HepG2 (cell line): ENCODE data around the gene ST6GALNAC4. TPM values are rescaled to one million over a fixed set of nuclear protein-coding genes. Genes with fewer than 3 reads are reported as not detected.

Experiments used
- ATF7-NPFF ChIP-seq: sonication (generic); formaldehyde crosslinking; IDR thresholded peaks from 2 replicates; pipeline ENCODE4 v1.8.1; 2023; ENCODE audit warnings: mild to moderate bottlenecking, low read depth, missing genetic modification reagents, moderate library complexity
- CSRNP2 ChIP-seq: sonication (generic); formaldehyde crosslinking; conservative IDR thresholded peaks from 2 replicates; pipeline ENCODE4 v1.8.0; 2022; ENCODE audit warnings: low read depth, missing genetic modification reagents
- ESRRA ChIP-seq: sonication (generic); formaldehyde crosslinking; IDR thresholded peaks from 2 replicates; pipeline ENCODE4 v1.5.1; 2020; ENCODE audit warnings: mild to moderate bottlenecking, low read depth, missing genetic modification reagents
- IRF9 ChIP-seq: sonication (generic); formaldehyde crosslinking; IDR thresholded peaks from 2 replicates; pipeline ENCODE4 v1.8.0; 2022; ENCODE audit warnings: missing genetic modification reagents, mild to moderate bottlenecking, borderline replicate concordance
- MATR3 ChIP-seq: sonication (generic); formaldehyde crosslinking; IDR thresholded peaks from 2 replicates; pipeline ENCODE4 v1.4.0; 2020; ENCODE audit warnings: missing genetic modification reagents
- MXD3 ChIP-seq: IDR thresholded peaks from 2 replicates; pipeline ENCODE4 v1.6.1; 2016; ENCODE audit warnings: mild to moderate bottlenecking, missing biosample characterization, missing genetic modification reagents
- NFIB ChIP-seq: sonication (generic); formaldehyde crosslinking; IDR thresholded peaks from 2 replicates; pipeline ENCODE4 v1.9.0; 2021; ENCODE audit warnings: missing genetic modification reagents, mild to moderate bottlenecking, borderline replicate concordance
- PRDM10 ChIP-seq: sonication (generic); formaldehyde crosslinking; IDR thresholded peaks from 2 replicates; pipeline ENCODE4 v1.4.0; 2020; ENCODE audit warnings: low read depth, missing genetic modification reagents
- SRY ChIP-seq: sonication (generic); formaldehyde crosslinking; IDR thresholded peaks from 2 replicates; pipeline ENCODE4 v1.8.0; 2022; ENCODE audit warnings: mild to moderate bottlenecking, missing genetic modification reagents
- TFDP1 ChIP-seq: IDR thresholded peaks from 2 replicates; pipeline ENCODE4 v1.6.1; 2016; ENCODE audit warnings: missing compliant biosample characterization, missing genetic modification reagents, borderline replicate concordance
- THYN1 ChIP-seq: sonication (generic); formaldehyde crosslinking; IDR thresholded peaks from 2 replicates; pipeline ENCODE4 v1.8.1; 2023; ENCODE audit warnings: low read depth, mild to moderate bottlenecking, moderate library complexity, missing genetic modification reagents, borderline replicate concordance
- XBP1 ChIP-seq: sonication (generic); formaldehyde crosslinking; IDR thresholded peaks from 2 replicates; pipeline ENCODE4 v1.5.0; 2020; ENCODE audit warnings: missing genetic modification reagents
- YEATS2 ChIP-seq: sonication (generic); formaldehyde crosslinking; IDR thresholded peaks from 2 replicates; pipeline ENCODE4 v1.4.0; 2020; ENCODE audit warnings: missing genetic modification reagents, borderline replicate concordance
- ZMYM2 ChIP-seq: sonication (generic); formaldehyde crosslinking; IDR thresholded peaks from 2 replicates; pipeline ENCODE4 v1.8.0; 2022; ENCODE audit warnings: mild to moderate bottlenecking, missing genetic modification reagents
- ZMYM4 ChIP-seq: sonication (generic); formaldehyde crosslinking; IDR thresholded peaks from 2 replicates; pipeline ENCODE4 v1.8.1; 2023; ENCODE audit warnings: mild to moderate bottlenecking, missing genetic modification reagents
- ZNF691 ChIP-seq: sonication (generic); formaldehyde crosslinking; IDR thresholded peaks from 2 replicates; pipeline ENCODE4 v1.4.0; 2020; ENCODE audit warnings: missing genetic modification reagents, low read depth, mild to moderate bottlenecking, borderline replicate concordance
- ZNF7 ChIP-seq: IDR thresholded peaks from 2 replicates; pipeline ENCODE4 v1.6.1; 2016; ENCODE audit warnings: missing biosample characterization, missing genetic modification reagents
- ZNF879 ChIP-seq: sonication (generic); formaldehyde crosslinking; IDR thresholded peaks from 2 replicates; pipeline ENCODE4 v1.8.1; 2023; ENCODE audit warnings: missing genetic modification reagents
- polyA plus RNA-seq, 8 experiments: library from polyadenylated mRNA; depleted of rRNA in 3 of 8; stranded (reverse) in 7 of 8; unstranded in 1 of 8; fragments of >200 nt; fragmentation: Illumina TruSeq in 4 of 8; extraction: Trizol in 4 of 8; gene quantifications; 2 replicates each; pipeline versions ENCODE4 v1.2.1 to v1.2.3, GENCODE V29; 2011 to 2016; ENCODE audit warnings: low read depth in 4 of 8, missing spikeins in 1 of 8, mixed read lengths in 1 of 8; ENCODE audit not compliant: insufficient read depth in 1 of 8
- total RNA-seq, 5 experiments: library from RNA; depleted of rRNA; stranded (reverse); fragments of >200 nt; fragmentation: Illumina TruSeq; extraction: Trizol; gene quantifications; 2 replicates each; pipeline ENCODE4 v1.2.3, GENCODE V29; 2016; ENCODE audit warnings: low read depth in 1 of 5

Gene ST6GALNAC4
- total and polyA plus RNA-seq, 2 of the 13 experiments (the other 11 are each of a cell fraction or from before 2014, with no cell fraction given), result 18.8 to 27.7 TPM

GRCh38 chr9:127877566-127877998, 39.3 kb downstream of the ST6GALNAC4 start, which contains the start of gene AK1 (continued):
- TF ChIP-seq PRDM10 (CRISPR knock-in tag) (no peak), ZNF879 (CRISPR knock-in tag) (no peak), ZNF7 (CRISPR knock-in tag) (no peak), ESRRA (CRISPR knock-in tag) (0 out of 2 replicates have a peak, but pooled peaks have one; percentile 26), IRF9 (CRISPR knock-in tag) (0 out of 2 replicates have a peak, but pooled peaks have one; percentile 64), ZMYM4 (CRISPR knock-in tag) (peak; percentile 37; the same call in 1 of the 2 replicates), ATF7-NPFF (no peak; the same call in 1 of the 2 replicates), THYN1 (CRISPR knock-in tag) (no peak), XBP1 (CRISPR knock-in tag) (no peak), ZNF691 (CRISPR knock-in tag) (peak; percentile 35; the same call in 1 of the 2 replicates), ZMYM2 (CRISPR knock-in tag) (no peak), TFDP1 (peak; percentile 80; the same call in 1 of the 2 replicates), MXD3 (CRISPR knock-in tag) (0 out of 2 replicates have a peak, but pooled peaks have one; percentile 57), NFIB (CRISPR knock-in tag) (no peak), CSRNP2 (no peak), SRY (no peak), MATR3 (no peak), YEATS2 (CRISPR knock-in tag) (no peak)
